ENCODE data around the gene DHRS3.
A peak's percentile ranks its signal among the peaks of the same experiment; 100 is the strongest.

Gene DHRS3

GRCh38 chr1:12637693-12638092 lies 19.7 kb upstream of the DHRS3 start:
- no peak for DNase-seq (ENCODE audit: low spot score)

GRCh38 chr1:12636098-12636950 lies 18.3 kb upstream of the DHRS3 start:
- no peak for DNase-seq (ENCODE audit: low spot score)

- no peak for DNase-seq (ENCODE audit: low spot score)
Measured at GRCh38 chr1:12634696-12635202, 16.7 kb upstream of the DHRS3 start.

- no peak for DNase-seq (ENCODE audit: low spot score)
Measured at GRCh38 chr1:12634156-12634555, 16.1 kb upstream of the DHRS3 start.

GRCh38 chr1:12631571-12631970 lies 13.6 kb upstream of the DHRS3 start:
- no peak for DNase-seq (ENCODE audit: low spot score)

GRCh38 chr1:12630946-12631530 lies 13.0 kb upstream of the DHRS3 start:
- no peak for DNase-seq (ENCODE audit: low spot score)

- DNase-seq (ENCODE audit: low spot score) = no peak
Measured at GRCh38 chr1:12629985-12630760, 12.2 kb upstream of the DHRS3 start.

GRCh38 chr1:12629511-12629956 lies 11.5 kb upstream of the DHRS3 start:
- DNase-seq (ENCODE audit: low spot score) = no peak

- DNase-seq (ENCODE audit: low spot score) = no peak
Measured at GRCh38 chr1:12627296-12627695, 9.3 kb upstream of the DHRS3 start.

GRCh38 chr1:12626888-12627287 lies 8.9 kb upstream of the DHRS3 start:
- no peak for DNase-seq (ENCODE audit: low spot score)

- DNase-seq (ENCODE audit: low spot score) = no peak
Measured at GRCh38 chr1:12625276-12625675, 7.3 kb upstream of the DHRS3 start.

GRCh38 chr1:12622506-12622905 lies 4.5 kb upstream of the DHRS3 start:
- no peak for DNase-seq (ENCODE audit: low spot score)

- DNase-seq (ENCODE audit: low spot score) = no peak
Measured at GRCh38 chr1:12621346-12622335, 3.6 kb upstream of the DHRS3 start.

GRCh38 chr1:12620931-12621330 lies 2.9 kb upstream of the DHRS3 start:
- no peak for DNase-seq (ENCODE audit: low spot score)

GRCh38 chr1:12620488-12620865 lies 2.5 kb upstream of the DHRS3 start:
- no peak for DNase-seq (ENCODE audit: low spot score)

GRCh38 chr1:12619792-12620487 lies 1.9 kb upstream of the DHRS3 start:
- DNase-seq (ENCODE audit: low spot score) = peak; percentile 88

- peak; percentile 47 for DNase-seq (ENCODE audit: low spot score)
Measured at GRCh38 chr1:12618965-12619791, 1.2 kb upstream of the DHRS3 start.

- DNase-seq (ENCODE audit: low spot score) = no peak
Measured at GRCh38 chr1:12618661-12618964, 603 bp upstream of the DHRS3 start.

- no peak for DNase-seq (ENCODE audit: low spot score)
Measured at GRCh38 chr1:12617511-12617900, 504 bp downstream of the DHRS3 start.
